GM18502 (cell line): ENCODE data around the gene KDM4E.
"Not testable (repeated sequence)": the region's sequence is repeated elsewhere in the genome, so short reads cannot be mapped to it uniquely, and the experiment has no call there.

Experiments used
- ATAC-seq: cut with Tn5 transposase; IDR thresholded peaks from one replicate; pipeline ENCODE4 v1.9.1; 2021; ENCODE audit warnings: mild to moderate bottlenecking; ENCODE audit not compliant: unreplicated experiment, poor library complexity

Gene KDM4E

GRCh38 chr11:95049122-95049521 is 24.1 kb downstream of the KDM4E start, which contains the start of gene KDM4F:
KDM4F (plus strand) TSS chr11:95049422.
- ATAC-seq: not testable (repeated sequence)

DNA sequence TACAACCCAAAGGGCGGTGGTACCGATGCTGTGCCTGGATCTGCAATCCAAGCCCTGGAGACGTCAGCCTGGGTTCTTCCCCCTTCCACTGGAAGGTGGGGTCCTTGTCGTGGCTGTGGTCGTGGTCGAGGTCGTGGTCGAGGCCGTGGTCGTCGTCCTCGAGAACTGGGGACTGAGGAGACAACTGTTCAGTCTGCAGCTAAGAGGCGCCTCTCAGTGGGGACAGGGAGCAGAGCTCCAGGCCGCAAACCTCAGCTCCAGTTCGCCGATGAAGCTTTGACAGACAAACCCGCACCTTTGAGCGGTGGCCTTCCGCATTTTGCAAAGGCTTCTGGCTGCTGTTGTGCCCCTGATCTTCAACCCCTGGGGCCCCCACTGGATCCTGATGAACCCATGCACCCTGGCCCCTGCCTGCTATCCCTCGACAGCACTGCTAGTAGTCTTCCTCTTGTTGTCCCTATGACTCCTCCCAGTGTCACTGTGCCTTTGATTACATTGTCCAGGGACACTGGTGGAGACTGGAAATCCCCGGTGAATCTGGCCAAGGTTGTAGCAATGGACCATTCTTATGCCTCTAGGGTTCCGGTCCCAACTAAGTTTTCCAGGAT is 25.6 kb downstream of the KDM4E start:
- no peak for ATAC-seq

DNA sequence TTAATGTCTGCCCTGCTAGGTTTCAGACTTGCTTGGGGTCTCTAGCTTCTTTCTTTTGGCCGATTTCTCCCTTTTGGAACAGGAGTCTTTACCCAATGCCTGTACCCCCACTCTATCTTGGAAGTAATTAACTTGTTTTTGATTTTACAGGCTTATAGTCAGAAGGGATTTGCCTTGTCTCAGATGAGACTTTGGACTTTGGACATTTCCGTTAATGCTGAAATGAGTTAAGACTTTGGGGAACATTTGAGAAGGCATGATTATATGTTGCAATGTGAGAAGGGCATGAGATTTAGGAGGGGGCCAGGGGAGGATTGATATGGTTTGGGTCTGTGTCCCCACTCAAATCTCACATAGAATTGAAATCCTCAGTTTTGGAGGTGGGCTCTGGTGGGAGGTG is 29.3 kb downstream of the KDM4E start:
- no peak for ATAC-seq

- peak; percentile 99 for ATAC-seq
Measured at GRCh38 chr11:95055283-95055897, 30.3 kb downstream of the KDM4E start.

GRCh38 chr11:95057959-95058358 is 32.9 kb downstream of the KDM4E start:
- ATAC-seq: no peak

- no peak for ATAC-seq
Measured at GRCh38 chr11:95058621-95059020, 33.6 kb downstream of the KDM4E start.

GRCh38 chr11:95059046-95059445 is 34.0 kb downstream of the KDM4E start:
- no peak for ATAC-seq

GRCh38 chr11:95065336-95065735 is 40.3 kb downstream of the KDM4E start:
- no peak for ATAC-seq

GRCh38 chr11:95066716-95067038 is 41.6 kb downstream of the KDM4E start, which contains the start of gene SRSF8:
SRSF8 (plus strand) TSS chr11:95066919; CDS start chr11:95067227, 308 bp downstream.
- peak; percentile 51 for ATAC-seq

GRCh38 chr11:95067039-95067840 is 42.2 kb downstream of the KDM4E start:
- peak; percentile 70 for ATAC-seq

DNA sequence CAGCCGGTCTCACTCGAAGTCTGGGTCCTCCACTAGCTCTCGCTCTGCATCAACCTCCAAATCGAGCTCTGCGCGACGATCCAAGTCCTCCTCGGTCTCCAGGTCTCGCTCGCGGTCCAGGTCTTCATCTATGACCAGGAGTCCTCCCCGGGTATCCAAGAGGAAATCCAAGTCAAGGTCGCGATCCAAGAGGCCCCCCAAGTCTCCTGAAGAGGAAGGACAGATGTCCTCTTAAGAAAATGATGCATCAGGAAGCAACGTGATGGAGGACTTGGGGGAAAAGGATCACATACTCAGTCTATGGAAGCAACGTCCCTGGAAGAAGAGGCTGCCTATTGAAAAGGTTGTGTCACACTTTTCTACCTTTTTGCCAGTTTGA is 42.8 kb downstream of the KDM4E start:
- ATAC-seq: no peak

DNA sequence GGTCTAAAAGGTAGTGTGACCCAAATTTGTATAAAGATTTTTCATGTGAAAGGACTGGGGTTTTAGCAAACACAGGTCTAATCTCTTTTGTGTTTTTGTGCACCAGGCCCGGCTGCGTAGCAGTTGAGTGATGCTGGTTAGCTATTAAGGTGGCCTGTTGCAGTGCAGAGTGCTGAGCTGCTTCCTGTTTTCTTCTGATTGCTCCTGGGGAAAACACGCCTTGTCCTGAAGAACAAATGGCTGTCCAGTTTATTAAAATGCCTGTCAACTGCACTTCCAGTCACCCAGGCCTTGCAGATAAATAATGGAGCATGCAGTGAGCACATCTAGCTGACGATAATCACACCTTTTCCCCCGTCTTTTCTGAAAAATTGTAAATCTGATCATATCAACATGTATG is 43.5 kb downstream of the KDM4E start:
- peak; percentile 72 for ATAC-seq

DNA sequence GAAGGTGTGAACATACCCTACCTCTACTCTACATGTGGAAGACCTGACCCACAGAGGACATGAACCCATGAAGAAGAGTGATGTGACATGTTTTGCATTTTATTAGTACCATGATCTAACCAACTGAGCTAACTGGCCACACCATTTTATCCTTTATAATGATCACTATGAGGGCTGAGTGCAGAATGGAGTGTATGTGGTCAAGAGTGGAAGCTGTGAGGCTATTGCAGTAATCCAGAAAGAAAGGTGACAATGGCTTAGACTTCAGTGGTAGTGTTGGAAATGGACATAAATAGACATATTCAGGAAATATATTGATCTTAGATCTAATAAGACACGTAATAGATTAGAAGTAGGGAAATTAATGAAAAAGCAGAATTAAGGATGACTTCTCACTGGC is 45.4 kb downstream of the KDM4E start:
- ATAC-seq: no peak

- no peak for ATAC-seq
Measured at GRCh38 chr11:95072948-95073347, 47.9 kb downstream of the KDM4E start.

DNA sequence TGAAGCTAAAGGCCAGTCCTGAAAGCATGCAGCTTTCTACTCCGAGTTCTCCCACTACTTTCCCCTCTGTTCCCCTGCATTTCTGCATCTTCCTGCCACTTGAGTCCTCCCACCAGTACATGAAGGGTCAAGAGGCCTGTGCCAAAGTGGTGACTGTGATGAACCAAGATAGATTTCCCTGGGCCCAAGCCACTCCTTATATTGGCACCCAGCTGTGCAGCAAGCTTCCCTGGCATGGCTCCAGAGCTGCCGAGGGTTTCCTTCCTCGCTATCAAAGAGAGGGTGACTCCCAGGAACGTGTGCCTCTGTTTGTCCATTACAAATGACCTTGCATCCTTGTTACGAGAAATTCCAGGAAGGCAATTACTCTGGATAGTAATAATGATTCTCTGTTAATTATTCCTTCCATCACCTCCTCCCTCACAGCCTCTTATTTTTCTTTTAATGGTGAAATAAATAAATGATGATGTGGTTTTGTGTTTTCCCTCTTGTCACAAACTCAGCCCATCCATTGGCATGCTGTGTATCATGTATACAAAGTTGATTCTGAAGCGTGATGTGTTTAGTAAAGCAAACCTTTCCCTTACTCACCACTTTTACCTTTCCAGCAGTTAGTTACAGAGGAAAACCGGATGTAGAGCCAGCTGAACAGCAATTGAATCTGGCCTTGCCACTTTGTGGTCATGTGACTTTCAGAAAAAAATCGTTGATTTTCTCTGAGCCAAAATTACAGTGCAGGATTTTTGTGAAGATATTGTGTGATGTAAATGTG is 49.9 kb downstream of the KDM4E start:
- no peak for ATAC-seq

- no peak for ATAC-seq
Measured at GRCh38 chr11:95076416-95076815, 51.4 kb downstream of the KDM4E start.

DNA sequence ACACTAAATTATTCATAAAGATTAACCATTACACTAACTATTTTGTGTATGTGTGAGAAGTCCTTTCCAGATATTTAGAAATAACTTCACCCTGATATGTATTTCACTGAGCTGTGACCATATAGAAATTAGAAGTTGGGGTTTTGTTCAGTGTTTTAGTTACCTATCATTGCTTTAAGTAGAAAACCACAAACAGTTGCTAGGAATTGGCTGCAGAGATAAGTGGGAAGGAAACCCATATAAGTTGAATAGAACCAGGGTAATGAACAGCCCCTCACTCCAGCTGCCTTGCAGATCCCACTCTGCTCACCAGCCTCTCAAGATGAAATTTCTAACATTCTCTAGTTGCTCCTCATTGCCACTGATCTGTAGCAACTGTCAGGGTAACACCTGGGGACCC is 51.9 kb downstream of the KDM4E start:
- ATAC-seq: no peak
